ENCODE data around the gene RBP5. TPM values are rescaled to one million over a fixed set of nuclear protein-coding genes. Genes with fewer than 3 reads are reported as not detected.

RBP5 gene
- total RNA-seq, 1 experiment from 2014 or later: not detected

GRCh38 chr12:7160183-7160582 lies 31.5 kb upstream of the RBP5 start:
- no peak for DNase-seq

DNA sequence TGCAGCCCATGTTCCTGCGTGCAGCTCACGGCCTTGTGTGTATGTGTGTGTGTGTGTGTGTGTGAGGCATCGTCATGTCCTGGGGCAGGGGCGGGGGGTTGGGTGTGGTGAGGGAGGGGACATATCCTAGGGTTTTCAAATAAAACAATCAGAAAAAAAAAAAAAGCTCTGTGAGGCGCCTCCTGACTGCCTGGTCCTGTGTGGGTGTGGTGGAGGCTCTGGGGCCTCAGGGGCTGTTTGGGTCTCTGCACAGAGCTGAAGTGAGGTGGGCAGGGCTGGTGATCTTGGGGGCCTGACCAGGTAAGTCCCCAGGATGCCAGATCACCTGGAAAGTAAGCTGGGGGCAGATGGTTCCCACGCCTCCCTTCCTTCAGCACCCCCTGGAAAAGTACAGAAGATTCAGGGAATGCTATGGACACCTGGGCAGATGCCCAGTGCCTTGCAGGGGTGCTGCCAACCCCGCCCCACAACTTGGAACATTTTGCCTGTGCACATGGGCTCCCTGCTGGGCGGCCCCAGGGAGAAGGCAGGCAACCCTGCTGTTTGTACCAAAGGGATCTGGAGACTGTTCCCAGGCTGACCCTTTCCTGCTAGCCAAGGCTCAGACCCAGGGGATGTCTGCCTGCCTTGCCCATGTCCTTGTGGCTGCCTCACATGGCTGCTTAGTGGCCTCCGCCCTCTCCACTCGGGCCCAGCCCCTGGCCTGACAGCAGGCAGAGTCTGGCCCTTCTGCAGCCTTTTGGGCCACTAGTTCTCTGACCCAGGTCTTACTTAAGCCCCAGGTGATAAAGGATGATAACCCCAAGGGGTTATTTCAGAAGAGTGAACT lies 30.3 kb upstream of the RBP5 start:
- no peak overlapping the region for H3K27ac ChIP-seq (ENCODE audit: low read length)
- no peak overlapping the region for H2AFZ ChIP-seq (ENCODE audit: low read length)
- no peaks in the 10 kb centered on the region for H3K9me3 ChIP-seq (ENCODE audit: low read length)
- intact Hi-C loops (cut with micrococcal nuclease): no loop called here
- H3K36me3 ChIP-seq (ENCODE audit: low read depth, low read length): no peaks in the 10 kb centered on the region
- H3K4me1 ChIP-seq (ENCODE audit: insufficient read depth, low read length): no peaks in the 10 kb centered on the region
- H3K4me2 ChIP-seq (ENCODE audit: low read length): no peak overlapping the region
- ChIA-PET POLR2A (ENCODE audit: unreplicated experiment) (no interaction called here), CTCF (no interaction called here)
- BruUV-seq (replicated peaks): no TSS peak
- H3K27me3 ChIP-seq (ENCODE audit: low read length): no peaks in the 10 kb centered on the region
- no peak overlapping the region for H3K9ac ChIP-seq (ENCODE audit: low read length)
- no peak for TF ChIP-seq CTCF (conservative IDR thresholded peaks at IDR 0.05; ENCODE audit: low read depth, low read length)
- ATAC-seq (no peak), DNase-seq (no peak)
- no peak overlapping the region for H3K4me3 ChIP-seq (ENCODE audit: low read length)
- no peaks in the 10 kb centered on the region for H3F3A ChIP-seq (ENCODE audit: low read length, unreplicated experiment)
- H3K79me2 ChIP-seq (ENCODE audit: low read length): no peaks in the 10 kb centered on the region
- H4K20me1 ChIP-seq (ENCODE audit: low read length): no peaks in the 10 kb centered on the region
- no peaks in the 10 kb centered on the region for H3K9me2 ChIP-seq (replicated peaks; ENCODE audit: low read length)

More at GRCh38 chr12:7160183-7160582, 31.5 kb upstream of the RBP5 start:
- no peaks in the 10 kb centered on the region for H3K9me3 ChIP-seq (ENCODE audit: low read length)
- CTCF ChIA-PET: no interaction called here
- H3F3A ChIP-seq (ENCODE audit: low read length, unreplicated experiment): no peaks in the 10 kb centered on the region
- no peak overlapping the region for H3K9ac ChIP-seq (ENCODE audit: low read length)
- no peak overlapping the region for H3K27ac ChIP-seq (ENCODE audit: low read length)
- TF ChIP-seq CTCF (conservative IDR thresholded peaks at IDR 0.05; ENCODE audit: low read depth, low read length) (no peak), EZH2phosphoT487 (IDR thresholded peaks at IDR 0.05; ENCODE audit: borderline replicate concordance, low read length) (no peak), EZH2 (IDR thresholded peaks at IDR 0.05; ENCODE audit: low read length, unreplicated experiment) (no peak)
- intact Hi-C loops (cut with micrococcal nuclease): no loop called here
- H3K79me2 ChIP-seq (ENCODE audit: low read length): no peaks in the 10 kb centered on the region
- no TSS peak for BruUV-seq (replicated peaks)
- POLR2A ChIA-PET (ENCODE audit: unreplicated experiment): no interaction called here
- ATAC-seq: no peak
- no peaks in the 10 kb centered on the region for H3K27me3 ChIP-seq (ENCODE audit: low read length)
- H2AFZ ChIP-seq (ENCODE audit: low read length): no peak overlapping the region
- H4K20me1 ChIP-seq (ENCODE audit: low read length): no peaks in the 10 kb centered on the region
- H3K4me1 ChIP-seq (ENCODE audit: insufficient read depth, low read length): no peaks in the 10 kb centered on the region
- no peak overlapping the region for H3K4me3 ChIP-seq (ENCODE audit: low read length)
- no peaks in the 10 kb centered on the region for H3K36me3 ChIP-seq (ENCODE audit: low read depth, low read length)
- no peaks in the 10 kb centered on the region for H3K9me2 ChIP-seq (replicated peaks; ENCODE audit: low read length)
- H3K4me2 ChIP-seq (ENCODE audit: low read length): no peak overlapping the region

DNA sequence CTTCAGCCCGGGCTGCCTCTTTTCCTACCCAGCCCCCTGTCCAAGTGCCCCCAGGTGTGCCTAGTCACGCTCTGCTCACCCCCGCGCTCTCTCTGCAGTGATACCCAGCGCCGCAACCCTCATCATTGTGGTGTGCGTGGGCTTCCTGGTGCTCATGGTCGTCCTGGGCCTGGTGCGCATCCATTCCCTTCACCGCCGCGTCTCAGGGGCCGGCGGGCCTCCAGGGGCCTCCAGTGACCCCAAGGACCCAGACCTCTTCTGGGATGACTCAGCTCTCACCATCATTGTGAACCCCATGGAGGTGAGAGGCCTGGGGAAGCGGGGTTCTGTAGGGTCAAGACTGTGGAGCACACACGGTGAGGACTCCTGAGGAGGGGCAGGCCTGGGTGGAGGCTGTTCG lies 28.7 kb upstream of the RBP5 start:
- Histone ChIP-seq H3K27ac (ENCODE audit: low read length) (no peak overlapping the region), H2AFZ (ENCODE audit: low read length) (no peak overlapping the region), H3K9me2 (replicated peaks; ENCODE audit: low read length) (no peaks in the 10 kb centered on the region), H3F3A (ENCODE audit: low read length, unreplicated experiment) (no peaks in the 10 kb centered on the region), H3K9me3 (ENCODE audit: low read length) (no peaks in the 10 kb centered on the region), H3K4me3 (ENCODE audit: low read length) (no peak overlapping the region), H3K4me2 (ENCODE audit: low read length) (no peak overlapping the region), H3K4me1 (ENCODE audit: insufficient read depth, low read length) (no peaks in the 10 kb centered on the region), H3K36me3 (ENCODE audit: low read depth, low read length) (no peaks in the 10 kb centered on the region), H3K27me3 (ENCODE audit: low read length) (no peaks in the 10 kb centered on the region), H3K79me2 (ENCODE audit: low read length) (no peaks in the 10 kb centered on the region), H4K20me1 (ENCODE audit: low read length) (no peaks in the 10 kb centered on the region), H3K9ac (ENCODE audit: low read length) (no peak overlapping the region)
- DNase-seq (no peak), ATAC-seq (no peak)
- ChIA-PET POLR2A (ENCODE audit: unreplicated experiment) (no interaction called here), CTCF (no interaction called here)
- TF ChIP-seq EZH2 (IDR thresholded peaks at IDR 0.05; ENCODE audit: low read length, unreplicated experiment) (no peak), CTCF (conservative IDR thresholded peaks at IDR 0.05; ENCODE audit: low read depth, low read length) (no peak), EZH2phosphoT487 (IDR thresholded peaks at IDR 0.05; ENCODE audit: borderline replicate concordance, low read length) (no peak)
- intact Hi-C loops (cut with micrococcal nuclease): no loop called here
- no TSS peak for BruUV-seq (replicated peaks)
